Measurements from ENCODE around the gene TRNAU1AP.
"Not testable (repeated sequence)": the region's sequence is repeated elsewhere in the genome, so short reads cannot be mapped to it uniquely, and the experiment has no call there.

DNA sequence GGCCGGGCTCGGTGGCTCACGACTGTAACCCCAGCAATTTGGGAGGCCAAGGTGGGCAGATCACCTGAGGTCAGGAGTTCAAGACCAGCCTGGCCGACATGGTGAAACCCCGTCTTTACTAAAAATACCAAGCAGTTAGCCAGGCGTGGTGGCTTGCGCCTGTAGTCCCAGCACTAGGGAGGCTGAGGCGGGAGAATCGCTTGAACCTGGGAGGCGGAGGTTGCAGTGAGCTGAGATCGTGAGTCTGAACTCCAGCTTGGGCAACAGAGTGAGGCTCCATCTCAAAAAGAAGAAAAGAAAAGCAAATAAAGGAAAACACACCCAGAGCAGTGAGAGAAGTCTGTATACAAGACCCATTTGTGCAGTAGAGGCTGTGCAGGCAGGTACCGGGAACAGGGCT lies 32.1 kb upstream of the TRNAU1AP start:
- not testable (repeated sequence) for TF ChIP-seq POLR2A (IDR thresholded peaks at IDR 0.05)
- TF ChIP-seq, protein P1, sequence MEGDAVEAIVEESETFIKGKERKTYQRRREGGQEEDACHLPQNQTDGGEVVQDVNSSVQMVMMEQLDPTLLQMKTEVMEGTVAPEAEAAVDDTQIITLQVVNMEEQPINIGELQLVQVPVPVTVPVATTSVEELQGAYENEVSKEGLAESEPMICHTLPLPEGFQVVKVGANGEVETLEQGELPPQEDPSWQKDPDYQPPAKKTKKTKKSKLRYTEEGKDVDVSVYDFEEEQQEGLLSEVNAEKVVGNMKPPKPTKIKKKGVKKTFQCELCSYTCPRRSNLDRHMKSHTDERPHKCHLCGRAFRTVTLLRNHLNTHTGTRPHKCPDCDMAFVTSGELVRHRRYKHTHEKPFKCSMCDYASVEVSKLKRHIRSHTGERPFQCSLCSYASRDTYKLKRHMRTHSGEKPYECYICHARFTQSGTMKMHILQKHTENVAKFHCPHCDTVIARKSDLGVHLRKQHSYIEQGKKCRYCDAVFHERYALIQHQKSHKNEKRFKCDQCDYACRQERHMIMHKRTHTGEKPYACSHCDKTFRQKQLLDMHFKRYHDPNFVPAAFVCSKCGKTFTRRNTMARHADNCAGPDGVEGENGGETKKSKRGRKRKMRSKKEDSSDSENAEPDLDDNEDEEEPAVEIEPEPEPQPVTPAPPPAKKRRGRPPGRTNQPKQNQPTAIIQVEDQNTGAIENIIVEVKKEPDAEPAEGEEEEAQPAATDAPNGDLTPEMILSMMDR (IDR thresholded peaks at IDR 0.05), result not testable (repeated sequence)
